HepG2 (cell line): ENCODE data around the gene CNKSR3. TPM values are rescaled to one million over a fixed set of nuclear protein-coding genes. Genes with fewer than 3 reads are reported as not detected.

Source experiments
- ATRX ChIP-seq: sonication (generic); formaldehyde crosslinking; IDR thresholded peaks from 2 replicates; pipeline ENCODE4 v1.4.0; 2020; ENCODE audit warnings: missing genetic modification reagents, borderline replicate concordance
- DMAP1 ChIP-seq: IDR thresholded peaks from 2 replicates; pipeline ENCODE4 v1.6.1; 2016
- HNRNPL ChIP-seq: fragments of 200-400 bp; formaldehyde crosslinking; IDR thresholded peaks from 2 replicates; pipeline ENCODE4 v1.6.1; 2017; ENCODE audit warnings: mild to moderate bottlenecking, low read depth, low read length
- MLLT10 ChIP-seq: sonication (generic); formaldehyde crosslinking; IDR thresholded peaks from 2 replicates; pipeline ENCODE4 v1.4.0; 2020; ENCODE audit warnings: missing genetic modification reagents
- PTBP1 ChIP-seq: fragments of 200-400 bp; formaldehyde crosslinking; IDR thresholded peaks from 2 replicates; pipeline ENCODE4 v1.6.1; 2018; ENCODE audit warnings: low read length, low read depth; ENCODE audit not compliant: poor library complexity, severe bottlenecking
- RFXANK ChIP-seq: IDR thresholded peaks from 2 replicates; pipeline ENCODE4 v1.6.1; 2016
- SP1 ChIP-seq, 2 experiments: fragments of 450-650 bp in 1 of 2; sonication (generic) in 1 of 2; formaldehyde crosslinking in 1 of 2; IDR thresholded peaks; 2 replicates each; pipeline versions ENCODE4 v1.4.0 to v1.6.1; 2016 to 2020; ENCODE audit warnings: missing genetic modification reagents in 1 of 2
- SRF ChIP-seq: IDR thresholded peaks from 2 replicates; pipeline ENCODE4 v1.6.1; 2011; ENCODE audit warnings: mild to moderate bottlenecking, low read depth, low read length, moderate library complexity
- ZFP62 ChIP-seq: sonication (generic); formaldehyde crosslinking; IDR thresholded peaks from 2 replicates; pipeline ENCODE4 v1.4.0; 2020; ENCODE audit warnings: missing genetic modification reagents
- ZNF256 ChIP-seq: sonication (generic); formaldehyde crosslinking; conservative IDR thresholded peaks from 2 replicates; pipeline ENCODE4 v1.4.0; 2020; ENCODE audit warnings: missing genetic modification reagents
- ZNF333 ChIP-seq: sonication (generic); formaldehyde crosslinking; IDR thresholded peaks from 2 replicates; pipeline ENCODE4 v1.4.0; 2020; ENCODE audit warnings: mild to moderate bottlenecking, missing genetic modification reagents, borderline replicate concordance
- ZNF761 ChIP-seq: sonication (generic); formaldehyde crosslinking; conservative IDR thresholded peaks from 2 replicates; pipeline ENCODE4 v1.4.0; 2020; ENCODE audit warnings: mild to moderate bottlenecking, missing genetic modification reagents
- ZSCAN12 ChIP-seq: sonication (generic); formaldehyde crosslinking; IDR thresholded peaks from 2 replicates; pipeline ENCODE4 v1.9.0; 2021; ENCODE audit warnings: mild to moderate bottlenecking, missing genetic modification reagents
- polyA plus RNA-seq, 8 experiments: library from polyadenylated mRNA; depleted of rRNA in 3 of 8; stranded (reverse) in 7 of 8; unstranded in 1 of 8; fragments of >200 nt; fragmentation: Illumina TruSeq in 4 of 8; extraction: Trizol in 4 of 8; gene quantifications; 2 replicates each; pipeline versions ENCODE4 v1.2.1 to v1.2.3, GENCODE V29; 2011 to 2016; ENCODE audit warnings: low read depth in 4 of 8, missing spikeins in 1 of 8, mixed read lengths in 1 of 8; ENCODE audit not compliant: insufficient read depth in 1 of 8
- total RNA-seq, 5 experiments: library from RNA; depleted of rRNA; stranded (reverse); fragments of >200 nt; fragmentation: Illumina TruSeq; extraction: Trizol; gene quantifications; 2 replicates each; pipeline ENCODE4 v1.2.3, GENCODE V29; 2016; ENCODE audit warnings: low read depth in 1 of 5
- TF ChIP-seq, protein P1 (sequence below): sonication (generic); formaldehyde crosslinking; IDR thresholded peaks from 2 replicates; pipeline ENCODE4 v1.8.0; 2022; ENCODE audit warnings: mild to moderate bottlenecking, missing genetic modification reagents, moderate library complexity
- TF ChIP-seq, protein P2 (sequence below): sonication (generic); formaldehyde crosslinking; IDR thresholded peaks from 2 replicates; pipeline ENCODE4 v1.5.0; 2020; ENCODE audit warnings: missing genetic modification reagents, mild to moderate bottlenecking, borderline replicate concordance
- TF ChIP-seq, protein P3 (sequence below): sonication (generic); formaldehyde crosslinking; IDR thresholded peaks from 2 replicates; pipeline ENCODE4 v1.4.0; 2020; ENCODE audit warnings: missing genetic modification reagents
- TF ChIP-seq, protein P4 (sequence below): sonication (generic); formaldehyde crosslinking; IDR thresholded peaks from 2 replicates; pipeline ENCODE4 v1.9.0; 2021; ENCODE audit warnings: missing genetic modification reagents, mild to moderate bottlenecking, borderline replicate concordance
- TF ChIP-seq, protein P5 (sequence below): fragments of 450-650 bp; IDR thresholded peaks from 2 replicates; pipeline ENCODE4 v1.6.1; 2016

The CNKSR3 gene
- total and polyA plus RNA-seq, 2 of the 13 experiments (the other 11 are each of a cell fraction or from before 2014, with no cell fraction given): 9.2 to 38.6 TPM

DNA sequence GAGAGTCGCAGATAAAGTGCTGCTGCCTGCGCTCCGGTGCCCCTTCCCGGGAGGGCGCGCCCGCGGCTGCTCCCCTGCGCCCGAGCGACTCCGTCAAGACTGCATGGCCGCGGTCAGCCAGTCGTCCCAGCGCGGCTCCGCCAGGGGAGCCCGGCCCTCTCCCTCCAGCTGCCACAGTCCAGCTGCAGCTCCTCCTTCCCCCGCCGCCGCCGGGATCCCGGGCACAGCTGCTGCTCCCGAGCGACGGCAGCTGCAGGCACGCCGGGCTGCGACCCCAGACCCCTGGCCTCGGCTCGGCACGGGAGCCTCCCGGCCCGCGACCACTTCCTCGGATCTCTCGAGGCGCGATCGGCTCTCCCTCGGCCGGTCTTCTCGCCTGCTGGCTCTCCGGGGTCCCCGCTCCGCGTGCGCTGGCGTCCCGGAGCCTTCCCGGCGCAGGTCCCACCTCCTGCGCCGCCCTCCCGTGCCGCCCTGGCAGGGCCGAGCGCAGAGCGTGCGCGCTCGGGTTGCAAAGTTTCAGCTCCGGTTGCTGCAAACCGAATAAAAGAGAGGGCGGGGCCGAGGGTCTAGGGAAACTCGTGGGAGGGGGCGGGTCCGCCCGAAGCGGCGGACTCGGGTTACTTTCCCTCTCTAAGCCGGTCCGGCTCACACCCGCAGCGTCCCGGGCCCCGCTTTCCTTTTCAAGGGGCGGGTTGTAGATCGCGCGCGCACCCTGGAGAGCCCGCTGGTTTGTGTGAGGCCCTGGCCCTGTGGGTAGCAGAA, at the start of gene CNKSR3 (continued):
- no peak for TF ChIP-seq PTBP1
- peak; percentile 80 for TF ChIP-seq DMAP1 (CRISPR knock-in tag)
- TF ChIP-seq, protein P1, sequence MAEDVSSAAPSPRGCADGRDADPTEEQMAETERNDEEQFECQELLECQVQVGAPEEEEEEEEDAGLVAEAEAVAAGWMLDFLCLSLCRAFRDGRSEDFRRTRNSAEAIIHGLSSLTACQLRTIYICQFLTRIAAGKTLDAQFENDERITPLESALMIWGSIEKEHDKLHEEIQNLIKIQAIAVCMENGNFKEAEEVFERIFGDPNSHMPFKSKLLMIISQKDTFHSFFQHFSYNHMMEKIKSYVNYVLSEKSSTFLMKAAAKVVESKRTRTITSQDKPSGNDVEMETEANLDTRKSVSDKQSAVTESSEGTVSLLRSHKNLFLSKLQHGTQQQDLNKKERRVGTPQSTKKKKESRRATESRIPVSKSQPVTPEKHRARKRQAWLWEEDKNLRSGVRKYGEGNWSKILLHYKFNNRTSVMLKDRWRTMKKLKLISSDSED: no peak; the same call in 1 of the 2 replicates
- TF ChIP-seq ZNF761: no peak; the same call in 1 of the 2 replicates
- TF ChIP-seq, protein P2, sequence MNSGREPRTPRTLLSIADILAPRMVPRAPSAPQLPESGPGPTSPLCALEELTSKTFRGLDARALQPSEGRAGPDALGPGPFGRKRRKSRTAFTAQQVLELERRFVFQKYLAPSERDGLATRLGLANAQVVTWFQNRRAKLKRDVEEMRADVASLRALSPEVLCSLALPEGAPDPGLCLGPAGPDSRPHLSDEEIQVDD: peak; percentile 94
- TF ChIP-seq, protein P3, sequence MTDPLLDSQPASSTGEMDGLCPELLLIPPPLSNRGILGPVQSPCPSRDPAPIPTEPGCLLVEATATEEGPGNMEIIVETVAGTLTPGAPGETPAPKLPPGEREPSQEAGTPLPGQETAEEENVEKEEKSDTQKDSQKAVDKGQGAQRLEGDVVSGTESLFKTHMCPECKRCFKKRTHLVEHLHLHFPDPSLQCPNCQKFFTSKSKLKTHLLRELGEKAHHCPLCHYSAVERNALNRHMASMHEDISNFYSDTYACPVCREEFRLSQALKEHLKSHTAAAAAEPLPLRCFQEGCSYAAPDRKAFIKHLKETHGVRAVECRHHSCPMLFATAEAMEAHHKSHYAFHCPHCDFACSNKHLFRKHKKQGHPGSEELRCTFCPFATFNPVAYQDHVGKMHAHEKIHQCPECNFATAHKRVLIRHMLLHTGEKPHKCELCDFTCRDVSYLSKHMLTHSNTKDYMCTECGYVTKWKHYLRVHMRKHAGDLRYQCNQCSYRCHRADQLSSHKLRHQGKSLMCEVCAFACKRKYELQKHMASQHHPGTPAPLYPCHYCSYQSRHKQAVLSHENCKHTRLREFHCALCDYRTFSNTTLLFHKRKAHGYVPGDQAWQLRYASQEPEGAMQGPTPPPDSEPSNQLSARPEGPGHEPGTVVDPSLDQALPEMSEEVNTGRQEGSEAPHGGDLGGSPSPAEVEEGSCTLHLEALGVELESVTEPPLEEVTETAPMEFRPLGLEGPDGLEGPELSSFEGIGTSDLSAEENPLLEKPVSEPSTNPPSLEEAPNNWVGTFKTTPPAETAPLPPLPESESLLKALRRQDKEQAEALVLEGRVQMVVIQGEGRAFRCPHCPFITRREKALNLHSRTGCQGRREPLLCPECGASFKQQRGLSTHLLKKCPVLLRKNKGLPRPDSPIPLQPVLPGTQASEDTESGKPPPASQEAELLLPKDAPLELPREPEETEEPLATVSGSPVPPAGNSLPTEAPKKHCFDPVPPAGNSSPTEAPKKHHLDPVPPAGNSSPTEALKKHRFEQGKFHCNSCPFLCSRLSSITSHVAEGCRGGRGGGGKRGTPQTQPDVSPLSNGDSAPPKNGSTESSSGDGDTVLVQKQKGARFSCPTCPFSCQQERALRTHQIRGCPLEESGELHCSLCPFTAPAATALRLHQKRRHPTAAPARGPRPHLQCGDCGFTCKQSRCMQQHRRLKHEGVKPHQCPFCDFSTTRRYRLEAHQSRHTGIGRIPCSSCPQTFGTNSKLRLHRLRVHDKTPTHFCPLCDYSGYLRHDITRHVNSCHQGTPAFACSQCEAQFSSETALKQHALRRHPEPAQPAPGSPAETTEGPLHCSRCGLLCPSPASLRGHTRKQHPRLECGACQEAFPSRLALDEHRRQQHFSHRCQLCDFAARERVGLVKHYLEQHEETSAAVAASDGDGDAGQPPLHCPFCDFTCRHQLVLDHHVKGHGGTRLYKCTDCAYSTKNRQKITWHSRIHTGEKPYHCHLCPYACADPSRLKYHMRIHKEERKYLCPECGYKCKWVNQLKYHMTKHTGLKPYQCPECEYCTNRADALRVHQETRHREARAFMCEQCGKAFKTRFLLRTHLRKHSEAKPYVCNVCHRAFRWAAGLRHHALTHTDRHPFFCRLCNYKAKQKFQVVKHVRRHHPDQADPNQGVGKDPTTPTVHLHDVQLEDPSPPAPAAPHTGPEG: peak; percentile 7; the same call in 1 of the 2 replicates
- no peak for TF ChIP-seq HNRNPL
- no peak for TF ChIP-seq ZFP62 (CRISPR knock-in tag)
- TF ChIP-seq ZSCAN12 (CRISPR knock-in tag): 0 out of 2 replicates have a peak, but pooled peaks have one; percentile 8
- TF ChIP-seq ZNF256: 0 out of 2 replicates have a peak, but pooled peaks have one; percentile 50
- no peak for TF ChIP-seq MLLT10
- no peak for TF ChIP-seq SP1 (IDR thresholded peaks at IDR 0.05)
- TF ChIP-seq SP1 (CRISPR knock-in tag; IDR thresholded peaks at IDR 0.05): peak; percentile 78
- TF ChIP-seq, protein P4, sequence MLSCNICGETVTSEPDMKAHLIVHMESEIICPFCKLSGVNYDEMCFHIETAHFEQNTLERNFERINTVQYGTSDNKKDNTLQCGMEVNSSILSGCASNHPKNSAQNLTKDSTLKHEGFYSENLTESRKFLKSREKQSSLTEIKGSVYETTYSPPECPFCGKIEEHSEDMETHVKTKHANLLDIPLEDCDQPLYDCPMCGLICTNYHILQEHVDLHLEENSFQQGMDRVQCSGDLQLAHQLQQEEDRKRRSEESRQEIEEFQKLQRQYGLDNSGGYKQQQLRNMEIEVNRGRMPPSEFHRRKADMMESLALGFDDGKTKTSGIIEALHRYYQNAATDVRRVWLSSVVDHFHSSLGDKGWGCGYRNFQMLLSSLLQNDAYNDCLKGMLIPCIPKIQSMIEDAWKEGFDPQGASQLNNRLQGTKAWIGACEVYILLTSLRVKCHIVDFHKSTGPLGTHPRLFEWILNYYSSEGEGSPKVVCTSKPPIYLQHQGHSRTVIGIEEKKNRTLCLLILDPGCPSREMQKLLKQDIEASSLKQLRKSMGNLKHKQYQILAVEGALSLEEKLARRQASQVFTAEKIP (CRISPR knock-in tag): no peak
- no peak for TF ChIP-seq SRF
- TF ChIP-seq RFXANK (CRISPR knock-in tag): peak; percentile 79; the same call in 1 of the 2 replicates
- TF ChIP-seq ATRX: no peak
- TF ChIP-seq, protein P5, sequence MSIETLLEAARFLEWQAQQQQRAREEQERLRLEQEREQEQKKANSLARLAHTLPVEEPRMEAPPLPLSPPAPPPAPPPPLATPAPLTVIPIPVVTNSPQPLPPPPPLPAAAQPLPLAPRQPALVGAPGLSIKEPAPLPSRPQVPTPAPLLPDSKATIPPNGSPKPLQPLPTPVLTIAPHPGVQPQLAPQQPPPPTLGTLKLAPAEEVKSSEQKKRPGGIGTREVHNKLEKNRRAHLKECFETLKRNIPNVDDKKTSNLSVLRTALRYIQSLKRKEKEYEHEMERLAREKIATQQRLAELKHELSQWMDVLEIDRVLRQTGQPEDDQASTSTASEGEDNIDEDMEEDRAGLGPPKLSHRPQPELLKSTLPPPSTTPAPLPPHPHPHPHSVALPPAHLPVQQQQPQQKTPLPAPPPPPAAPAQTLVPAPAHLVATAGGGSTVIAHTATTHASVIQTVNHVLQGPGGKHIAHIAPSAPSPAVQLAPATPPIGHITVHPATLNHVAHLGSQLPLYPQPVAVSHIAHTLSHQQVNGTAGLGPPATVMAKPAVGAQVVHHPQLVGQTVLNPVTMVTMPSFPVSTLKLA: 0 out of 2 replicates have a peak, but pooled peaks have one; percentile 49
- TF ChIP-seq ZNF333: peak; percentile 61; the same call in 1 of the 2 replicates
